ENCODE data around the gene NR2F1. TPM values are rescaled to one million over a fixed set of nuclear protein-coding genes. Genes with fewer than 3 reads are reported as not detected.
A peak's percentile ranks its signal among the peaks of the same experiment; 100 is the strongest.

NR2F1 gene
- total RNA-seq, 6 experiments from 2014 or later: 5.3 to 12.1 (median 9.4) TPM

- intact Hi-C loops (cut with DNase I): no loop called here
- no peak overlapping the region for H3K4me3 ChIP-seq
- whole genome bisulfite sequencing (ENCODE audit: insufficient coverage, low coverage, low lambda C conversion rate, missing lambda C conversion rate): 54% methylated on average over 14 of the region's 32 CpGs
- TF ChIP-seq POLR2A (IDR thresholded peaks at IDR 0.05) (no peak), CTCF (IDR thresholded peaks at IDR 0.05) (no peak)
- DNase-seq (no peak), ATAC-seq (no peak)
- H3K36me3 ChIP-seq: no peaks in the 10 kb centered on the region
- H3K9me3 ChIP-seq: no peaks in the 10 kb centered on the region
- H3K27ac ChIP-seq: no peak overlapping the region
- peaks cover 0 to 19% of the 10 kb centered on the region in 2 donors for H3K27me3 ChIP-seq
- H3K4me1 ChIP-seq: peaks cover 0 to 10% (median 0%) of the 10 kb centered on the region in 4 donors
Measured at GRCh38 chr5:93571114-93571949, 11.7 kb upstream of the NR2F1 start.

GRCh38 chr5:93572101-93572607 lies 10.9 kb upstream of the NR2F1 start:
- intact Hi-C loops (cut with DNase I): no loop called here
- Histone ChIP-seq H3K36me3 (no peaks in the 10 kb centered on the region), H3K27ac (no peak overlapping the region), H3K27me3 (peaks cover 0 to 19% of the 10 kb centered on the region in 2 donors), H3K9me3 (no peaks in the 10 kb centered on the region), H3K4me1 (peaks cover 0 to 10% (median 0%) of the 10 kb centered on the region in 4 donors), H3K4me3 (no peak overlapping the region)
- ATAC-seq (peak in 2 of 4 donors; percentile 18 to 24), DNase-seq (no peak)
- TF ChIP-seq CTCF (IDR thresholded peaks at IDR 0.05): no peak
- no peak for TF ChIP-seq POLR2A (IDR thresholded peaks at IDR 0.05)
- 20% methylated on average over 1 of the region's 40 CpGs for WGBS (ENCODE audit: insufficient coverage, low coverage, low lambda C conversion rate, missing lambda C conversion rate)

- no peak overlapping the region for H3K27ac ChIP-seq
- H3K36me3 ChIP-seq: no peaks in the 10 kb centered on the region
- no peak overlapping the region for H3K4me3 ChIP-seq
- intact Hi-C loops (cut with DNase I): no loop called here
- no peaks in the 10 kb centered on the region for H3K9me3 ChIP-seq
- H3K4me1 ChIP-seq: peaks cover 0 to 10% (median 0%) of the 10 kb centered on the region in 4 donors
- 9% methylated on average over 19 of the region's 45 CpGs for WGBS (ENCODE audit: insufficient coverage, low coverage, low lambda C conversion rate, missing lambda C conversion rate)
- TF ChIP-seq CTCF (IDR thresholded peaks at IDR 0.05) (no peak), POLR2A (IDR thresholded peaks at IDR 0.05) (no peak)
- H3K27me3 ChIP-seq: peaks cover 0 to 19% of the 10 kb centered on the region in 2 donors
- ATAC-seq: peak in 3 of 4 donors; percentile 20 to 58 (median 36)
- peak in 1 of 3 donors; percentile 24 for DNase-seq
Measured at GRCh38 chr5:93572608-93573353, 10.2 kb upstream of the NR2F1 start.

GRCh38 chr5:93573354-93574351 lies 9.4 kb upstream of the NR2F1 start:
- Histone ChIP-seq H3K27me3 (peaks cover 0 to 22% of the 10 kb centered on the region in 2 donors), H3K36me3 (no peaks in the 10 kb centered on the region), H3K27ac (no peak overlapping the region), H3K4me1 (peaks cover 0 to 10% (median 0%) of the 10 kb centered on the region in 4 donors), H3K4me3 (no peak overlapping the region), H3K9me3 (no peaks in the 10 kb centered on the region)
- DNase-seq (no peak), ATAC-seq (no peak)
- intact Hi-C loops (cut with DNase I): no loop called here
- WGBS (ENCODE audit: insufficient coverage, low coverage, low lambda C conversion rate, missing lambda C conversion rate): 42% methylated on average over 23 of the region's 32 CpGs
- no peak for TF ChIP-seq CTCF (IDR thresholded peaks at IDR 0.05)
- TF ChIP-seq POLR2A (IDR thresholded peaks at IDR 0.05): no peak
